Measurements from ENCODE around the gene TSPOAP1.

The TSPOAP1 gene

DNA sequence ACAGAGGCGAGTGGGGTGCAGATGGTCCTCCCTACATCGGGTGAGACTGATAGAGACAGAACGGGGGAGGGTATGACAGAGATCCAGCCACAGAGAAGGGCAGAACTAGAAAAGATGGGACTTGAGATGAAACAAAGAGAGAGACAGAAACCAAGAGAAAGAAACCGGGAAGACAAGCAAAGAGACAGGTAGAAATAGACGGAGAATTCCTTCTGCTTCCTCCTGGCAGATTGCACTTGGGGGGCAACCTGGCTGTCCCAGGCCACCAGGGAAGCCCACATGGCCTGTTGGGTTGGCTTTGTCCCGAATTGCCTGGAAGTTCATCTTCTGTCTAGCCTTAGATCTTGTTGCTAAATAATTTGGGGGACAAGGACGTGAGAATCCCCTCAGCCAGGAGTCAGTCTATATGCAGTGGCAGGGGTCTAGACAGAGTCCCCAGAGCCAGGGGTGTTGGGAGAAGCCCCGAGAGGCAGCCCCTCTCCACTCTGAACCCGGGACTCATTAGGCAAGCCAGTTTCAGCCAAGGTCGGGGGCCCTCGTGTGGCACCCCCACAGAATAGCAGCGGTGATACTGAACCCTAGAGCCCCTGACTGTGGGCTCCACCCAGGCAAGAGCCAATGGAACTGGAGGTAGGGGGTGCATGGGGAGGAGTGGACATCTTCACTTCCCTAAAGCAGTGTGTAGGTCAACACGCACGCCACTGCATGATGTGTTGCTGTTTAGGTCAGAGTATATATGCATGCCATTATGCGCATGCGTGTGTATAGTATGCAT lies 627 bp upstream of the TSPOAP1 start:
- no peak for FAIRE-seq

DNA sequence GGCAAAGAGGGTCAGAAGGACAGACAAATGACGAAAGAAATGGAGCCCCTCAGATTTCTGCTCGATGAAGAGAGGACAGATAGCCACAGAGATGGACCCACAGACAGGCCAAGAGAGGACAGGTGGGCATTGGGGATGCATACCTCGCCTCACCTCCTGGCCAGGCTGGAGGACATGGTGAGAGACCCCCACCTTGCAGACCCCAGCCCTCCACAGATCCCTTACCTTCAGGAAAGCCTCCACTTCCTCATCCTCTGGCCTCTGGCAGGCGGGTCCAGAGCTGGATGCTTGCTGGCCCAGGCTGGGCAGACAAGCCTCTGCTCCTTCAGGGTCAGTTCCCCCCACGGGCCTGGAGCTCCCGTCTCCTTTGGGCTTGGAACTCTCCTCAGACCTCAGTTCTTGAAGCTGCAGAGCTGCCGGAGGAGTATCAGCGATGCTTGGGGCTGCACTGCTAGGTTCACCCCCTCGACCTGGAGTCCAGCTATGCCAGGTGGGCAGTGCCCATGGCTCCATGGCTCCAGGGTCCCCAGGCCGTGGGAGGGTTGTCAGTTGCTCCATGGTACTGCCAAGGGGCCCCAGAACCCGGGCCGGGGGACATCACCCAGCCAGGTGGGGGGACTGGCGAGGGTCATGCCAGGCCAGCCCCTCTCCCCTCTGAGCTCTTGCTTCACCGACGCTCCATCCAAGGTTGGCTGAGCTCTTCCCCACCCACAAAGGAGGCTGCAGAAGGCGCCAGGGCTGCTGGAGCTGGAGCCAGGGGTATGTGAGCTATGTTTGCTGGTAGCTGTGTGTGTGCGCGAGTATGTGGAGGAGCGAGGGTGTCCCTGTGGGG lies 1.0 kb downstream of the TSPOAP1 start:
- FAIRE-seq, result no peak

DNA sequence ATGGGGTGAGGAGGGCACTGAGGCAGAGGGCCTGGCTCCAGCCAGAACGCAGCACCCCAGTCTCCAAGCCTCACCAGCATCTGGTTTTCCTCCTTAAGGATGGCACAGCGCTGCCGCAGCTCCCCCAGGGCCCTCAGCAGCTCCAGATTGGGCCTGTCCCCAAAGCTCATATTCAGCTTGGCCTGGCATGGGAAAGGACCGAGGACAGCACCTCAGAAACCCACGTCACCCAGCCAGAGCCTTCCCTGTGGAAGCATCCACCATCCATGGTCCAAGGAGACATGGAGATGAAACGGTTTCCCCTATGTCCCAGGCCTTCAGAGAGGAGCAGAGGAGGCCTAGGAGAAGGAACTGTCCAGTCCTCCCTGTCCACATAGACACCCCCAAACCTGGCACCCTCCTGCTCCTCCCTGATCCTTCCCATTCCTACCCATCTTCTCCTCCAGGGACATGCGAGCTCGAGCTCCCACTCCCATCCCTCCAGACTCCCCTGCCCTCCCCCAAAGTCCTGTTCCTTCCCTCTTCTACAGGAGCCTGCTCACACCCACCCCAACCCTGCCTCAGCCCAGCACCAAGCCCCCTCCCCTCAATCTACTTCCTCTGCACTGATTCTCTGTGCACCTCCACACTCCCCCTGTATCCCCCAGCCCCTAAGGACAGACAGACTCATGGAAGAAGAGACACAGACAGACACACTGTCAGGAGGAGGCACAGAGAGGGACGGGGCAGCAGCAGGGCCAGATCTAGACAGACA lies 1.8 kb downstream of the TSPOAP1 start:
- no peak for FAIRE-seq

DNA sequence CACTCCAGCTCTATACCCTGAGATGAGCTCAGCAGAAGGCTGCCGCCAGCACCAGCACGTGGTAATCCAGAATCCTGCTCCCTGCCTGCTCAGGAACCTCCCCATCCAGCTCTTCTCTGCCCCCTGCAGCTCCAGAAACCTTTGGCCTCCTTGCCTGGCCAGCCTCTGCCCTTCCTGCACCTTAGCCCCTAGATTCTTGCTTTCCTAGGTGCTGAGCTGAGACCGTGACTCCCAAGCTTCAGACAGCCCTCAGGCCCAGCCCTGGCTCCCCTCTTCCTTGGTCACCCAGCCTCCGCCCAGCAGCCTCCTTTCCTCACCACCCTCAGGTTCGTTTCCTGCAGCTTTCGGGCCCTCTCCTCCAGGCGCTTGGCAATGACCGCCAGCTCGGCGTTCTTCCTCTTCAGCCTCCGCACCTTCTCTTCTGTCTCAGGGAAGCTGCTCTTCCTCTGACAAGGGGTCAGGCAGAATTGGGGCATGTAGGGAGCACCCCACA lies 2.6 kb downstream of the TSPOAP1 start:
- no peak for FAIRE-seq

DNA sequence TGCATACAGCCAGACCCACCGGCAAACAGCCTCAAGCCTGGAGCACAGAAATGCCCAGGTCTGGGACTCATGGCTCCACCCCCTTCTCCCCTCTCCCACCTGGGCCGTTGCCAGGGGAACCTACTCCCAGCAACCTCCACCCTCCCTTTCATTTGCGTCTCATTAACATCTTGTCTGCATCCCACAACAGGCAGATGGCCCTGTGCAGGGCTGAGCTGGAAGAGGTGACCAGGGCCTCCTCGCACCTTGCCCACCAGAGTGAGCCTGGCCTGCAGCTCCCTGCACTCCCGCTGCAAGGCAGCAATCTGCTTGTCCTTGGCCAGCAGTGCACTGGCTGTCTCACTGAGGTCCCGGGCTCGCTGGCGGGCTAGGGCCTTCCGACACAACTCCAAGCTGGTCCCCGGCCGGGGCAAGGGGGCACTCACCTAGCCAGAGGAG lies 3.3 kb downstream of the TSPOAP1 start:
- no peak for FAIRE-seq

DNA sequence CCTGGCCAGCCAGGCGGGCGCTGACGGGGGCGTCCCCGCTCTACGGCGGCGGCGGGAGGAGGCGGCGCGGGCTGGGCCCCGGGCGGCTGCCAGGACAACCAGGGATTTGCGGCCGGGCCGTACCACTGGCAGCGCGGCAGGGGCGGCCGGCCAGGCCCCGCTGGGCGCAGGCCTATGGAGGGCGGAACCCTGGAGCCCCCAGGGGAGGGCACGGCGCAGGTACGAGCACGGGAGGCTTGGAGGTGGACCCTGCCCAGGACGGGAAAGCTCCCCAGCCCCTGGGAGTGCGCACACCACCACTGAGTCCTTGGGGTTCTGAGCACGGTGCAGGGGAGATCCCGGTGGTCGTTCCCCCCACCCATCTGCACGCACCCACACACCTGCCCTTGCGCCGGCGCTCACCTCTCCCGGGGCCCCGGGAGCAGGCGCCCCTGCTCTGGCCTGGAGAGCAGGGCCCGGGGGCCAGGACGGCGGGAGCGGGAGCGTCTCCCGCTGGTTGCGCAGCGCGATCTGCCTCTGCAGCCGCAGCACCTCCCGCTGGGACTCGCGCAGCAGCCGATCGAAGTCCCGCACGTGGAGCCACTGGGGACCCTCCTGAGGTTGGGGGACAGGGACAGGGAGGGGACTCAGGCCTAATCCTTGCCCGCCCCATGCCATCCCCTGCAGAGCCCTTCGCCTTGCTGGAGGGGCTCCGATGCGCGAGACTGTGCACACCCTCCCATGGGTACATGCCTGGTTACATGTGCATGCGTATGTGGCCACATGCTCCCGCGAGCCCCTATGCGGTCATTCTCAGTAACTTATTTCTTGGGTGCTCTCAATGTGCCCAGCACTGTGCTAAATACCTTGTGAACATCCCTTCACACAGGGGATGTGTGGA lies 3.9 kb downstream of the TSPOAP1 start:
- FAIRE-seq, result no peak

DNA sequence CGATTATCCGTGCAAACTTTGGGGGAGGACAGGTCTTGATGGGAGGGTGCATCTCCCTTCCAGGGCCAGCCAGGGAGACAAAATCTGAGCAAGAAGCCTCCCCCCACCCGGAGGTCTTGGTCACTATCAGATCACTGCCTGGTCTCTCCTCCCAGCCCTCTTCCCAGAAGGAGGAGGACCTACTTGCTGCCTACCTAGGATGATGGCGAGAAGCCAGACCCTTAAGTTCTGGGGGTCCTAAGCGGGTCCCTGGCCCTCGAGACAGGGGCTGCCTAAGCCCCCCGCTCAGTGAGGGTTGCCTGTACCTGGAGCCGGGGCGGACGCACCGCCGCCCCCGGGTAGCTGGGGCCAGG lies 4.6 kb downstream of the TSPOAP1 start:
- no peak for FAIRE-seq

DNA sequence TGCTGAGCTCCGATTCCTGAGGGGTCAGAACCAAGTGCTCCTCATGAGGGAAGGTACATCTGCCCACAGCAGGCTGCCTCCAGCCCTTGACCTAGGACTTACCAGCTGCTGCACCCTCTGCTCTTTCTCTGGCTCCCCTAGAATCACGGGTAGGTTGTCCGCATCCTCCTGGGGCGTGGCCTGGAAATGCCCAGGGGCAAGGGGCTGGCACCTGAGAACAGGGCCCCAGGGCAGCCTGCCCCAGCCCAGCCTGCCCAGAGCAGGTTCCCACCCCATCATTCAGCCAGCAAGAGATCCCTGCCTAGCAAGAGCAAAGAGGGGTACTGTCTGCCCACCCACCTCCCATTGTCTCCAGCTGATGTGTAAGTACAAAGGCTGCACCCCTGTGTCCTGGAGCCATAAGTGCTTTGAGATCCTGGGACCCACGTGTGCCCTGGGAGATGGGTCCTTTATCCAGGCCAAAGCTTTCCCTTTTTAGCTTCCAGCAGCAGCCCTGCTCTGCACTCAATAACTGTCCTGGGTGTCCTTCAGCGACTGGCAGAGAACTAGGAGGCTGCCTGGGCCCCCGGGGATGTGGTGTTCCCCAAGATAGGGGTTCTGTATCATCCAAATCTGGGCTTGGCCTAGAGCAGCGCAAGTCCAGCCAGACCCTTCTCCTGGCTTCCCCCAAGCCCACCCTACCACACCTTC lies 5.1 kb downstream of the TSPOAP1 start:
- no peak for FAIRE-seq

DNA sequence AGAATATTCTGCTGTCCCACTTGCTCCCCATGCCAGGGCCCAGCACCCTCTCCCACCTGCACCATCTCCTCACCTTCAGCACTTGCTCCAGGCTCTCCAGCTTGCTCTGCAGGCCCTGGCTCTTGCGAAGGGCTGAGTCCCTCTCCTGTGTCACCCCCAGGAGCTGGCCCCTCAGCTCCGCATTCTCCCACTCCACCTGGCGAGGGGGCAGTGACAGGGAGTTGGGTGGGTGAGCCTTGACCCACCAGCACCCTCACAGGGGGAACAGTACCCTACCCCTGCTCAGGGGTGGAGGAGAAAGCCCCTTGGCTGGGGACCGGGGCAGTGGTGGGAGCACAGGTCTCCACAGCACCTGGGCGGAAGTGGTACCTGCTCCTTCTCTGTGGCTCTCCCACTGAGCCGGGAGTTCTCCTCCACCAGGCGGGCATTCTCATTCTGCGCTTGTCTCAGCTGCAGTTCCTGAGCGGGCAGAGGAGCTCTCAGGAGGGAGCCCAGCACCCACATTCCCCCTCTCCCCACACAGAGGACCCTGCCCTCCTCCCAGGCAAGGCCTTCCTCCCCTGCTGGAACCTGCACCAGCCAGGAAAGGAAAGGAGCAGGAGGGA lies 5.9 kb downstream of the TSPOAP1 start:
- no peak for FAIRE-seq

DNA sequence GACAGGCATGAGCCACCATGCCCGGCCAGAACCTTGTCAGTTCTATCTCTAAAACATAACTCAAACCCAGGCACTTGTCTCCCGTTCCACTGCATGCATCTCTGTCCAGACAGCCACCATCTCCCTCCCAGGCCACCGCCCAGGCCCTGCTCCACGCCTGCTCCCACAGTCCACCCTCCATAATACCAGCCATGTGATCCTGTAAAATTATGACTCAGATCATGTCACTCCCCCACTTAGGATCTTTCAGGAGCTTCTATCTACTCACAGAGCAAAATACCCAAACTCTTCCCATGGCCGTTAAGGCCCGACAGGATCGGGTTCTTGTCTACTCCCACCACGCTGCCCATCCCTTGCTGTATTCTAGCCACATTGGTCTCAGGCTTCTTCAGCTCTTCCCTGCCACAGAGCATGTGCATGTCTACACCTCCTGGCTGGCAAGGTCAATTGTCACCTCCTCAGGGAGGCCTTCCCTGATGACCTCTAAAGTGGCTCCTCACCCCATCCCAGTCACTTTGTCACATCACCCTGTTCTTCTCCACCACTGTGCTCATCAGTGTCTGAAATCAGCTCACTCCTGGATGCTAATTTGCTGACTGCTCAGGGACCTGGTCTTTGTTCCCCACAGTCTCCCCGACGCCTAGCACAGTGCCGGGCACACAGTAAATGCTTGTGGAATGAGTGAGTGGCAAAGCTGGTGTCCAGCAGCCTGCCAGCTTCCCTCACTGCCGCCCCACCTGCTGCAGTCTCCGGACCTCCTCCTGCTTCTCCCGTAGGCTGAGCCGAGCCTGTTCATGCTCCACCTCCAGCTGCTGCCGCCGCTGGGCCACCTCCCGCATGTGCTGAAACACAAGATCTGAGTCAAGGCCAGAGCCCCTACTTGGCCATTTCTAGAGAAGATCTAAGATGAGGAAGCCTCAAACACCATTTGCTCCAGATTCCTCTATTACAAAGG lies 6.7 kb downstream of the TSPOAP1 start:
- FAIRE-seq, result no peak

DNA sequence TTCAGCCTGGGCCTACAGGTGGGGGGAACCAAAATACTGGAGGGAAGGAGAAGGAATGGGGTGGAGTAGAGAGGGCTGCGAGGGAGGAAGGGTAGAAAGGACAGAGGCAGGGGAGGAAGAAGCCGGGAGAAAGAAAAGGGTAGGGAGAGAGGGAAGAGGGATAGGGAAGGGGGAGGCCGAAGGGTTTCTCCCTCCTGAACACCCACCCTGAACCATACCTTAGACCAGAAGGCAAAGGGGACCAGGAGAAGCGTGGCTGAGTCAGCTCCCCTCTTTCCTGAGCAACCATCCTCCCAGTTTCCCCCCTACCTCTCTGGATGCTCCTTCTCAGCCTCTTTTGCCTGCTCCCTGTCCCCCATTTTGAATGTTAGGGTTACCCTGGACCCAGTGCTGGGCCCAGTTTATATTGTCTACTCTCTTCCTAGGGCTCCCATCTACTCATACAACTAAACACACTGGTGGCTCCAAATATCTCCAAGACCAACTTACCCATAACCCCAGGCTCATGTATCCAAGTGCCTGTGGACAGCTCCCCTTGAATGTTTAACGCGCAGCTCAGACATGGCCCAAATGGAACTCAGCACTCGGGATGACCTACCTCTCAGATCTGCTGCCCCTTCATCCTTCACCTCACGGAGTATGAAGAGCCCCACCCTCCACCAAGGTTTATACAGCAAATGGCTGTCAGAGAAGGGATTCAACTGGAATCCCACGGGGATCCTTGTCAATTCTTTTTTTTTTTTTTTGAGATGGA lies 7.8 kb downstream of the TSPOAP1 start:
- FAIRE-seq, result no peak

DNA sequence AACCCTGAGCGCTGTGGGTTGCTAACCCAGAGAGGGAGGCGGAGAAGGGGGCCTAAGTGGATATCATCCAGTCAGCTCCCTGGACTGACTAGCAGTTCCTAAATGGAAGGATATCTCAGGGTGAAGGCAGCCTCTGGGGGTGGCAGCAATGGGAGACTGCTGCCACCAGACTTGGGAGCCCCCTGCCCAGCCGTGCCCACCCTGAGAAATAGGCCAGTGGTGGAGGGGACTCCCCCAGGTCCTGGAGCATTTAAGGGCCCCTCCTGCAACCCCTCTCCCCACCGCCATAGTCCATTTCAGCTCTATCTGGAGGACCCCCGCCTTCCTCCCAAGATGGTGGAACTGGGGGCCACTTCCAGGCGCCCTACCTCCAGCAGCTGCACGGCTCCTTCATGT lies 8.4 kb downstream of the TSPOAP1 start:
- no peak for FAIRE-seq

DNA sequence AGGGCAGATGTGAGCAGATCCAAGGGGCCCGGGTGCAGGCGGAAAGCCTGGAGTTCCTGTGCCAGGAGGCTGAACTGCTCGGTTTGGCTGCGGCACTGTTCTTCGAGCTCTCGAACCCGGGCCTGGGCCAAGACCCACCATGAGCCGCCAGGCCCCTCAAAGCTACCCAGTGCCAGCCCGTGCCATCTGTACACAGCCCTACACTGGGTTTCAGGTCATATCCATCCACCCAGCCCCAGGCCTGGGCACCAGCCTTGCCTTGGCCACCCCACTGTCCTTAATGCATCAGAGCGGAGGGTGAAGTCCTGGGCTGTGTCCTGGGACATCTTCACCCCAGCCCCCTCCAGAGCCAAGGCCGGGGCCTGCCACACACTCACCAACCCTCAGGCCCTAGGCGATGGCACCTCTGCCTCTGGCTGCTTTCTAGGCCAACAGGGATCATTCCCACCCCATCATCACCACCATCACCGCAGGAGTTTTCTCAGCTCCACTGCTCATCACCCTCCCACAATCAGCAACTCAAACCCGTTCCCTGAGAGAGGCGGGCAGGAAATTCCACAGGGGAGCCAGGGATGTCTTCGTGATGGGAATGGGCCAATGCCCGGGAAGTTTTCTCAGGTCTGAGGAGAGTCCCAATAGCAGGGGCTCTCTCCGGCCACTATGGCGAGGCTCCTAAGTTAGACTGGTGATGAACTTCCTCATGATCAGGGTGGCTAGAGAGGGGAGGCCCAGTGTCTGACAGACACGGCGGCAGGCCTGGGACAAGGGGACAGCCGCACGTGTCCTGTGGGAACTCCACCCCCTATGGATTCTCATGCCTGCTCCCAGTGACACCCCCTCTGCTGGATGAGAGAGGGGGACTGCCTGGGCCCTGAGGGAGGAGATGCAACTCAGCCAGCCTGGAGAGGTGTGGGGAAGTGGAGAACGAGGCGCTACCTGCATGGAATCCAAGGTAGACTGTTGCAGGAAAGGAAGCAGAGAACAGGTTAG lies 9.1 kb downstream of the TSPOAP1 start:
- no peak for FAIRE-seq

DNA sequence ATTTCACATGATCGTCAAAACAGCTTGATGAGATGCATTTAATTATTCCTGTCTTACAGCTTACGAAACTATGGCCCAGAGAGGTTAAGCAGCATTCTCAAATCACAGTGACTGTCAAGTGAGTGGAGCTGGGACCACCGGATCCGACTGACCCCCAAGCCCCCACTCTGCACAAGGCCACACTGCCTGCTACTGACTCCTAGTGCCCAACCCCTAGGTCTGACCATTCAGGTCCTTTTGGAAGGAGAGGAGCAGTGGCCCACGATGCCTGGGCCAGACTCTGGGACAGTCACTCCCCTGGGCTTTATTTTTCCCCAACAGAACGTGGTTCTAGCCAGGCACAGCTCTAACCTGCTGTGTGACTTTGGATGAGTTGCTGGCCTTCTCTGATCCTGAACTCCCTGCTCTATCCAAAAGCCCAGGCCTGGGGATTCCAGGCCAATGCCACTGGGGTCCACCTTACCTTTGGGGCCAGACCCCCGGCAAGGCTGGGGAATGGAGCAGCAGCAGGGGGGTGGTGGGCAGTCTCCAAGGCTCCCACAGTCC lies 9.9 kb downstream of the TSPOAP1 start:
- FAIRE-seq, result no peak

DNA sequence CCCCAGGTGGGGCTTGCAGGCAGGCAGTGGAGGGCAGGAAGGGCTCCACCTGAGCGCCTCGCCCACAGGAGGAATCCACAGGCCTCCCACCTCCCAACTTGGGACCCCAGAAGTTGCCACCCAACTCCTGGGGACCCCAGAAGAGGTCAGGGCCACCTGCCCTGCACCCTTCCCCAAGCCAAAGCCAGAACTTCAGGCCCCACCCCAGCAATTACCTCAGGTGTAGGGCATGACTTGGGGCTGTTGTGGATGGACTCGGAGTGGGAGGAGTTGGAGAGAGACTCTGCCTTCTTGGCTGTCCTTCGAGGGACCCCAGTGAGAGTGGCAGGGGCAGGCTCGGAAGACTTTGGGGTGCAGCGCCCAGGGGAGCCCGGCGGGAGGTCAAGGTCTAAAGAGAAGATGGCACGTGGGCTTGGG lies 10.5 kb downstream of the TSPOAP1 start:
- no peak for FAIRE-seq

DNA sequence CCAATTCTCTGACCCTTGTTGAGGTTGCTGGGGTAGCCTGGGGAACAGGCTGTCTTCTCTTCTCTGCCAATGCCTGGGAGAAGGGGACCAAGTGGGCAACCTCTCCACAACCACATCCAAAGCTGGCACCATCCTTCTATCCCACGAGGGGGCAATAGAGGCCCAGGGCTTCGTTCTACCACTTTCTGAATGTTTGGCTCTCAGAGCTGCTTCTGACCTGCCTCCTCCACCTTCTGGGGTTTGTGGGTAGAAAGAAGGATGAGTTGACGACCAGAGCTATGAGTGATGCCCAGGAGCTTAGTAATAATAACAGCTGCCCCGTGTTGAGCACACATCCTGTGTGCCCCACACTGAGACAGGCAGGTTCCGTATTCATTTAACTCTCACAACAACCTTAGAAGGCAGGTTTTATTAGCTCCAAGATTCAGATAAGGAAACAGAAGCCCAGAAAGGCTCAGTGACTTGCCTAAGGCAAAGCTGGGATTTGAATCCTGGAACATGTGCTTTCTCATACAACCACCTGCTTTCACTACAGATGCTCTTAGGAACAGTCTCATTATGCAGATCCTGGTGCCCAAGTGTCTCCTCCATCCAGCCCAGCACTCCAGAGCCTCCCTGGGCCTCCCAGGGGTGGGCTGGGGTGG lies 11.1 kb downstream of the TSPOAP1 start:
- FAIRE-seq, result no peak

Measured in G401.6 (cell line).